ENCODE results near the gene SLC25A10.

Gene SLC25A10

GRCh38 chr17:81683208-81683583 is 28.9 kb upstream of the SLC25A10 start (continued):
- TF ChIP-seq ZSCAN30 (tag by site-specific recombination; IDR thresholded peaks at IDR 0.05) (peak; percentile 51; the same call in 1 of the 2 replicates), PRDM10 (tag by site-specific recombination; IDR thresholded peaks at IDR 0.05) (no peak), ZNF76 (tag by site-specific recombination; IDR thresholded peaks at IDR 0.05; ENCODE audit: borderline replicate concordance, low read depth) (no peak), BCL6B (tag by site-specific recombination; IDR thresholded peaks at IDR 0.05) (no peak), RBAK (tag by site-specific recombination; IDR thresholded peaks at IDR 0.05) (no peak), ZEB2 (tag by site-specific recombination; IDR thresholded peaks at IDR 0.05) (no peak), ZFP37 (tag by site-specific recombination; IDR thresholded peaks at IDR 0.05) (no peak), ZNF350 (tag by site-specific recombination; IDR thresholded peaks at IDR 0.05) (no peak), ZNF501 (tag by site-specific recombination; IDR thresholded peaks at IDR 0.05) (no peak), ZBTB11 (tag by site-specific recombination; conservative IDR thresholded peaks at IDR 0.05; ENCODE audit: low read depth) (peak; percentile 55; the same call in 1 of the 2 replicates), PRDM4 (tag by site-specific recombination; IDR thresholded peaks at IDR 0.05) (peak; percentile 43; the same call in 1 of the 2 replicates), ZNF544 (tag by site-specific recombination; IDR thresholded peaks at IDR 0.05) (no peak), ZNF449 (tag by site-specific recombination; IDR thresholded peaks at IDR 0.05) (no peak), ZNF473 (tag by site-specific recombination; IDR thresholded peaks at IDR 0.05) (no peak), ZIC2 (tag by site-specific recombination; IDR thresholded peaks at IDR 0.05) (peak; percentile 94), ZNF239 (tag by site-specific recombination; IDR thresholded peaks at IDR 0.05) (no peak), KLF8 (tag by site-specific recombination; IDR thresholded peaks at IDR 0.05) (no peak), ZNF19 (tag by site-specific recombination; IDR thresholded peaks at IDR 0.05; ENCODE audit: low read depth) (no peak), GLI4 (tag by site-specific recombination; IDR thresholded peaks at IDR 0.05) (no peak), ZNF221 (tag by site-specific recombination; IDR thresholded peaks at IDR 0.05; ENCODE audit: borderline replicate concordance) (no peak), ZNF18 (tag by site-specific recombination; IDR thresholded peaks at IDR 0.05) (no peak), SP2 (tag by site-specific recombination; IDR thresholded peaks at IDR 0.05) (no peak), ZNF768 (tag by site-specific recombination; IDR thresholded peaks at IDR 0.05) (no peak), ZNF2 (tag by site-specific recombination; IDR thresholded peaks at IDR 0.05) (0 out of 2 replicates have a peak, but pooled peaks have one; percentile 24), ZNF311 (tag by site-specific recombination; IDR thresholded peaks at IDR 0.05; ENCODE audit: borderline replicate concordance) (no peak), ZNF155 (tag by site-specific recombination; IDR thresholded peaks at IDR 0.05) (no peak), ZNF555 (tag by site-specific recombination; conservative IDR thresholded peaks at IDR 0.05) (no peak), GLIS1 (tag by site-specific recombination; IDR thresholded peaks at IDR 0.05) (peak; percentile 91)
